GM21723 (cell line): Measurements from ENCODE around the gene ITPR1.

ENCODE experiments used
- ATAC-seq: cut with Tn5 transposase; IDR thresholded peaks from one replicate; pipeline ENCODE4 v1.9.1; 2021; ENCODE audit warnings: mild to moderate bottlenecking, moderate library complexity; ENCODE audit not compliant: unreplicated experiment

Gene ITPR1

DNA sequence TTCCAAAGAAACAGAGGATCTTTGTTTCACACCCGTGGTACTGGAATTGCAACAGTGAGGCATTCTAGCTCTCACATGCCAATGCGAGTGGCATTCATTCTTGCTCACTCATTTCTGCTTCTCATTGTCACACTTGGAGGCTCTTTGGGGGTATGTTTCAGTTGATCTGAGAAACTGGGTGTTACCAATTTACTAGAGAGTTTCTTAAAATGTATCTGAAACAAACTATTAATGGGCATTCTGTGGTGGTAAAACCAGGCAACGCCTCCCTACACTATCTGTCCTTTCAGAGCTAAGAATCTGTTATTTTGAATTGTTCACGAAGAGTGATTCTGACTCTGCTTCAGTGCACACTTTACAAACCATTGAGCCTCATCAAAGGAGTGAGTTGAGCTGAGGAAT is 345.5 kb downstream of the ITPR1 start:
- peak; percentile 69 for ATAC-seq

DNA sequence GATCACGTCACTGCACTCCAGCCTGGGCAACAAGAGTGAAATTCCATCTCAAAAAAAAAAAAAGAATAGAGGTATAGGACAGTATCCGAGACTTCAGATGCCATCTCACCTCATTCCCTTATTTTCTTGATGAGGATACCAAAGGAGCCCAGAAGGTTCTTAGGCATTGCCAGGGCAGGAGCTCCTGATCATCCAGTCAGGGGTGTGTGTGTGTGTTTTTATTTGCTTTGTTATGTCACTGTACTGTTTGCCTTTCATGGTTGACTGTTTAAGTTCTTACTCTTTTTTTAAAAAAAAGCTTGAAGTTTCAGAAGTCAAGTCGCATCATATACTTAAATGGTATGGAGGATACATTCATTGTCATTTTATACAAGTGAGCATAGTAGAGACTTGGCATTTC is 346.1 kb downstream of the ITPR1 start:
- no peak for ATAC-seq

DNA sequence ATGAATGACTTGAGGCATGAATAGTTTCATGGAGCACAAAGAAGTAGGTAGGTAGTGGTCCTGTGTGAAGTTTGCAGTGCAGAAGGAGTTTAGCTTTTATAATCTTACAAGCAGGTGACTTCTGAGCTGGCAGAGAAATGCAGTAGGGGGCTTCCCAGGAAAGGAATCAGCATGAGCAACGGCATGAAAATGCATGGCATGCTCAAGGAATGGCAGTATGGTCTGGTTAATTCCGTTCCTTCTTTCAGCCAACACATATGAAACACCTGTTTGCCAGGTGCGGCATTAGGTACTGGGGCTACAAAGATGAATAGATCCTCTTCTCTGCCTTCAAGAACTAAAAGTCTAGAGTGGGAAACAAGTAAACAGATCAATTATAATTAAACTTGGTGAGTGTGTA is 348.1 kb downstream of the ITPR1 start:
- no peak for ATAC-seq

DNA sequence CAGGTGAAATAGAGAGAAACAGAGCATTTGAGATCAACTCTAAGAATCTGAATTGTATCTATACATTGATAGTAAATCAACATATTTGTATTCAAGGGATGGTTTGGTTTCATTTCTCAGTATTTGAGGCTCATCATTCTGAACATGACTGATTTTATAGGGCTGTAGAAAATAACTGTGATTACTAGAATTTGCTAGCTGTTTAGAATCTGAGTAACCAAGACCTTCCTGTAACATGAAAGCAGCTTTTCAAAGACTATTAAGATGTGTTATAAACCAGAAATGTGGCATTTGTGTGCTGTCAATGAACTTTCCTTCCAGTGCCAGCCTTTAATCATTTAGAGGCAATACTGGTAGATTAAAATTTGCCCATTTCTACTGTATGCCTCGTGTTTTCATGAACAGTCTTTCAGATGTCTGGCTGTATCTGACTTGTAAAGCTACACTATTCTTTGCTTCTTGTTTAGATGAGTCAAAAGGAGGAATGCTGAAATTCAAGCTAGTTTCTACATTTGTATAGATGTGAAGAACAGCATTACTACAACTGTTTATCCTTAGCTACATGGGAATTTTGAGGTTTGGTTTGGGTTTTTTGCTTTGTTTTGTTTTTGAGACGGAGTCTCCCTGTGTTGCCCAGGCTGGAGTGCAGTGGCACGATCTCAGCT is 348.8 kb downstream of the ITPR1 start:
- ATAC-seq, result no peak

DNA sequence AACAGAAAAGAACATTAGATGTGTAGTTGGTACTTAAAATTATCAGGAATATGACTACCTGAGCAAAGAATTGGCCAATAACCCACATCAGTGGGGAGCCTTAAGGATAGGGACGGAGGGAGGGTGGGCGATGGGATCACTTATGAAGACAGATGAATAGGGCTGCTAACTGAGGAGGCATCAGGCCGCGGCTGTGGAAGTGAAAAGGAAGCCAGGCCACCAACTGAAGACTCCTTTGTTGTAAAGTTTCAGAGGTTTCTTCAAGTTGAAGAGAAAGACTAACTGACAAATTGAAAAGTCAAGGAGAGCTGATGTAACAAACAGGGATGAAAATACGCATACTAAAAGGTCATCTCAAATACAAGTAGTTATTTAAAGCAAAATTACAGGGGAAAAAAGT is 350.5 kb downstream of the ITPR1 start:
- no peak for ATAC-seq

DNA sequence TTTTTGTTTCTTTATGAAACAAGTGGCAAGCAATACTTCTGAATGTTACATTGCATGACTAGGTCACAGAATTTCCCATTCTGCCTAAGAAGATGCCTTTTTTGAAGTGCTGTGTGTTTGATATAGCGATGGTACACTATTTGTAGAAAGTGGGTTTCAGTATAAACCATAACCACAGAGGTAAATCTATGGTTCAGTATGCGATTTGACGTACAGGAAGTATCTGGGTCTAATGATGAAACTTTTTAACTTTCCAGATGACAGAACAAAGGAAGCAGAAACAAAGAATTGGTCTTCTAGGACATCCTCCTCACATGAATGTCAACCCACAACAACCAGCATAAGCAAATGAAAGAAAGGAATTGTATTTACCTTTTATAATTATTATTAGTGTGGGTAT is 352.7 kb downstream of the ITPR1 start:
- ATAC-seq, result peak; percentile 77

DNA sequence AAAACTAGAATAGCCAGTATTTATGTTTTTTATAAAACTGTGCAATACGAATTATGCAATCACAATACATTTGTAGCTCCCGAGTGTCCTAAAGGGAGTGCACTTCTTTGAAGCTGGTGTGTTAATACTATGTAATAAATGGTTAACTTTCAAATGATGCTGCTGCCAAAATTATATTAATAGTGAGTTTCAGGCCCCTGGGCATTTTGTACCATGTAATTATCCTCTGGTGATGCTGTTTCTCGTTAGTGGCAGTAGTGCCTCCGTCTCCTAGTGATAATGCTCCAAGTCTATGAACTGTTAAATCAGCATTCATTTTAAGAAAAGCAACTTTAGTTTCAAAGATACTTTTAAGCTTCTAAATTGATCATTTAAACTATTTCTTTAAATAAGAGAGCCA is 353.4 kb downstream of the ITPR1 start:
- ATAC-seq, result no peak

DNA sequence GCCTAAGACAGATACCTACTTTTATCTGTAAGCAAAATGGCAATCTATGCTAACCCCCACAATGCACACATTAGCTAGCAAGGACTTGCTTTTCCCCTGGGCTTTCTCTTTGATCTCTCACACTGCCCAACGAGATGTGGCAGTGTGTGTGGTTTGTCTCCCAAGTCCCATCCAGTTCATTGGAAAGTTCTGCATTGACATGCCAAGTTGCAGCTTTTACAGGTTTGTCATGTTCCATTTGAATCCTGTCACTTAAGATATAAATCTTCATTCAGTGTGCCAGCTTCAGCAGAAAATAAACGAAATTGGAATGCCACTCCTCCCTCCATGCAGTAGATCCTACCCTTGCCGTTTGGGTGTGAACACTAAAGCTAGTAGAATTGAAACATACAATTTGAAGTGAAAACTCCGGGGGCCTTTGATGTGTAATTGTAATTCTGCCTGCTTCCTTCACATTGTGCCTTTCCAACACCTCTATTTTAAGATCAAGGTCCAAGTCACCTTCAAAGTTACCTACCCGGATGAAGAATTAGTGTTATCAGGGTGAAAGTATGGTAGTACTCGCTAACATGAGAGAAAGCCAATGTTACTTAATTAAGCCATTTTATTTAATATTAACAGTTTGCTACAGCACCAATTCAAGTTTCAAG is 355.2 kb downstream of the ITPR1 start:
- ATAC-seq, result no peak

DNA sequence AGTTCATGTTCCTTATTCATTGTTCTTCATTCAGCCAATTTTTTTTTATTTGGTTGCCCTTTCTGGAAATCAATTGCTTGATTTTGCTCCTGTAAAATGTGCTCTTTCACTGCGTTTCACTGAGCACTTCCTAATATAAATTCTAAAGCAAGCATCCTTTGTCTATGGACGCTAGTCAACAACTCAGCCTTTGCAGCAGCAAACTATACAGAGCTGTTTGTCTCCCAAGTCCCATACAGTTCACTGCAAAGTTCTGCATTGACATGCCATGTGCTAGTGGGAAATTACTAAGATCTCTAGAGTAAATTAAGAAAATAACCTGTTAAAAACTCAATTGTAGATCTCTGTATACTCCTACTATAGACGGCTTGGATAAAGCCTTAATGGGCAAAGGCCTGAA is 356.0 kb downstream of the ITPR1 start:
- no peak for ATAC-seq

DNA sequence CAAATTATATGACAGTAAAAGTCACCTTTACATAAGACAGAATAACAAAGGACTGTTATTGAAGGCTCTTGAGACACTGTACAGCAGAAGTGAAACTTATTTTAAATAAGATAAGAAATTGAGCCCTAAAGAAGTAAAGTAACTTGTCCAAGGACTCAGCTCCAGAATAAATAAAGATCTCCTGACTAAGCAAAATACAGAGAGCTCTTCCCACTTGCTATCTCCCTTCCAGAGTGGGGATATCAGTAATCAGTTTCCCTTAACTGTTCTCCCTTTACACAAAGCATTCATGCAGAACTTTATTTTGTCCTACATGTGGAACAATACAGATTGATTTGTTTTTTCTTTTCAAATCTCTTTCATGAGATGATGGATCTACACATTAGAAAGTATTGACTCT is 356.6 kb downstream of the ITPR1 start:
- no peak for ATAC-seq

DNA sequence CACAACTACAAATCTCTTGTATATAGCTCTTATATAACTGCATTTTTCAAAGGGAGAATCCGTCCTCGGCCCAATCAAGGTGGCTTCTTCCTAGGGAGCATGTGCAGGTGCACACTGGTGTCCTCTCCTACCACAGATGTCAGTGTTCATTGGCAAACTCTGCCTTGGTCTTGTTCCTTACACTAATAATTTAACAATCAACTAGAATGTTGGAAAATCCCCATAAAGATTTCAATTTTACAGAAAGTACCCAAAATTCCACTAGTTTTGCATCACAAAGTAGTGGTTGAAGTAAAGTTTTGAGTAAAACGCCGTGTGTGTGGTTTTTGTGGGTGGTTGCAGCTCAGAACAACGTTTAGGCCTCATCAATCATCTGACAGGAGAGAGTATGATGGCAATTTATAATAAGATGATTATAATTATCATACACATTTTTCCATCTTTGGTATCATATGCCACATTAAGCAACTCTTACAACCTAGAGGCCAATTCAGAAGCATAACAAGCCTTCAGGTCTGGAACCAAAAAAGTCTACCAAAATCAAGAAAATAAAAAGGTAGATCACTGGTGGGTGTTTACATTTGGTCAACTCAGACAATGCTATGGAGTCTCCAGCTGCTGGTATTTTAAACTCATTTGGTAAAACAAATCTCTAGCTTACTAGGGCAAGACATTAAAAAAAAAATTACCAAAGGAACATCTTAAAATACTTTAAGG is 357.2 kb downstream of the ITPR1 start:
- ATAC-seq, result peak; percentile 45

DNA sequence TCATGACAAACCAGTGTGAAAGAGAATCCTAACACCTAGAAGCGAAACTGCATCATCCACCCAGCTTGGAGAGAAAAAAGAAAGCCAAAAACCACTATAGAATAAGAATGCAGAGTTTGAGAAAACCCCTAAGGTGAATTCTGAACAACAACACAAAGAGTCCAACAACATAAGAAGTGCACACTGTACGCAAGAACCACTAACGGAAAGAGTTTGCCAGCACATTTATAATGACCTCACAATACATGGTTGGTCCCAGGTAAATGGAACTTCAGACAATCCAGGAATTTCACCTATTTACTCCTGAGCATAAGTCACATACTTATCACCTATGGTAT is 357.7 kb downstream of the ITPR1 start:
- peak; percentile 53 for ATAC-seq

DNA sequence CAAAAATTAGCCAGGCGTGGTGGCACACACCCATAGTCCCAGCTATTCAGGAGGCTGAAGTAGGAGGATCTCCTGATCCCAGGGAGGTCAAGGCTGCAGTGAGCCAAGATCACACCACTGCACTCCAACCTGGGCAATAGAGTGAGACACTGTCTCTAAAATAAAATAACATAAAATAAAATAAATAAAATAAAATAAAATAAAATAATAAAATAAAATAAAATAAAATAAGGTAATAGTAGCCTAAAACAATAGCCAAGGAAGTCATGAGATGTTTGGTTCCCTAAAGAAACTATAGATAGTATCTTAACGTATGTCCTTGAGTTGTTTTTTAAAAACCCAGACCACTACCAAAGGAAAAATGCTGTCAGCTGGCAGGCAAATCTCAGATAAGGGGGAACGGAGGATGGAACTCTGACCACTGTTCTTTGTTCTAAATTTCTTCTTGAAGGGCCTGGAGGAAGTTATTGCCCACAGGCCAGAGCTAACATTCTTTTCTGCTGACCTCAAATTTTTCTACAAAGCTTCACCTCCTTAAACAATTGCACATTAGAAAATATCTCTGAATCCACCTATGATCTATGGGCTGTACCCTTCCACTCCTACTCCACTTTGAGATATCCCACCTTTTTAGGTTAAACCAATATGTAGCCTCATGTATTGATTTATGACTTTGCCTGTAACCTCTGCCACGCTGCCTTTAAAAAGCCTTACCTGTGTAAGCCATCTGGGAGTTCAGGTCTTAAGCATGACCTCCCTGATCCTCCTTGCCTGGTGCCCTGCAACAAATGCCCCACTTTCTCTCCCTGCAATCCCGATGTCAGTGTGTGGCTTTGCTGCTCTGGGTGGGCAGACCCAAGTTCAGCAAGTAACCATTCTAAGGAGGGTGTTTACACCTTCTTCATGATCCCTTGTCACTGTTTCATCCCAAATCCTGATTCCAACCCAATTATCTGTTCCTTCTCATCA is 359.9 kb downstream of the ITPR1 start:
- no peak for ATAC-seq

DNA sequence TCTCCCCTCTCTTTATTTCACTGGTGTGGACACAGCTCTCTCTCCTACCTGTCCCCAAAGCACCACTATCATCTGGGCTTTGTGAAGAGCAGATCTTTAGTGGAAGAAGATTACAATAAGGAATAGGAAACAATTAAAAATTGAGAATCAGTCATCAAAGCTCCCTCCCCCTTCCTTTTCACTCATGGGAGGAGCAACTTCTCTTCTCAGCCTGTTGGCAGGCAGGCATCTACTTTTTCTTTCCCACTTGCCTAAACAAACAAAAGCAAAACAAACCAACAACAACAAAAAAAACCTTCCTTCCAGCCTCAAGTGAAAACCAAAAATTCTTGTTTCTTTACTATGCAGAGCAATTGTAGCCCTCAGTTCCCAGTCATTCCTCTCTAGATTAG is 360.6 kb downstream of the ITPR1 start:
- ATAC-seq, result no peak

DNA sequence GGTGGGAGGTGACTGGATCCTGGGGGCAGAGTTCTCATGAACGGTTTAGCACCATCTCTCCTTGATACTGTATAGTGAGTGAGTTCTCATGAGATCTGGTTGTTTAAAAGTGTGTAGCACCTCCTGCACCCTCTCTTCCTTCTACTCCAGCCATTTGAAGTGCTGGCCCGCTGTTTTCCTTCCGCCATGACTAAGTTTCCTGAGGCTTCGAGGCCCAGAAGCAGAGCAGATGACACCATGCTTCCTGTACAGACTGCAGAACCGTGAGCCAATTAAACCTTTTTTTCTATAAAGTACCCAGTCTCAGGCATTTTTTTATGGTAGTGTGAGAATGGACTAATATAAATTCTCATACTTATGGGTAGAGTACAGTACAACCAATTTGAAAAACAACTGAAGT is 362.5 kb downstream of the ITPR1 start:
- ATAC-seq, result no peak

DNA sequence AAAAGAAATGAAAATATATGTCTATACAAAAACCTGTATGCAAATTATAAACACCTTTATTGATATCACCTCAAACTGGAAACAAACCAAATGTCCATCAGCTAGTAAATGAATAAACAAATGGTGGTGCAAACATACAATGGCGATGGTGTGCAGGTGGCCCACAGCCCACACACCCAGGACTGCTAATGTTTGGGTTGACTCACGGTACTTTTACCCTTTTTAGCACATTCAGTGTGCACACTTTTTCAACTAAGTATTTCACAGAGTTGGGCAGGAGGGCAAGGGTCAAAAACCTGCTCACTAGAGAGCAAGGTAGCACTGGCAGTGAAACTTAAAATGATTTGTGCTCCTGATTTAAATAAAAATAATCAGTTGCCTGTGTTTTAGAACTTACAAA is 363.0 kb downstream of the ITPR1 start:
- no peak for ATAC-seq

DNA sequence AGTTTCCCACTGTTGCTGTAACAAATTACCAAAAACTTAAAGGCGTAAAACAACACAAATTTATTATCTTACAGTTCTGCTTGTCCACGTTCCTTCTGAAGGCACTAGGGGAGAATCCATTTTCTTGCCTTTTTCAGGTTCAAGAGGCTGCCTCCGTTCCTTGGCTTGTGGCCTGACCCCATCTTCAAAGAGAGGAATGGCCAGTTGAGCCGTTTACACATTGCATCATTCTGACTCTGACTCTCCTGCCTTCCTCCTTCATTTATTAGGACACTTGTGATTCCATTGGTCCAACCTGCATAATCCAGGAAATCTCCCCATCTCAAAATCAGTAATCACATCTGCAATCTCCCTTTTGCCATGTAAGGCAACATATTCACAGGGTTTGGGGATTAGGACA is 363.4 kb downstream of the ITPR1 start:
- no peak for ATAC-seq

DNA sequence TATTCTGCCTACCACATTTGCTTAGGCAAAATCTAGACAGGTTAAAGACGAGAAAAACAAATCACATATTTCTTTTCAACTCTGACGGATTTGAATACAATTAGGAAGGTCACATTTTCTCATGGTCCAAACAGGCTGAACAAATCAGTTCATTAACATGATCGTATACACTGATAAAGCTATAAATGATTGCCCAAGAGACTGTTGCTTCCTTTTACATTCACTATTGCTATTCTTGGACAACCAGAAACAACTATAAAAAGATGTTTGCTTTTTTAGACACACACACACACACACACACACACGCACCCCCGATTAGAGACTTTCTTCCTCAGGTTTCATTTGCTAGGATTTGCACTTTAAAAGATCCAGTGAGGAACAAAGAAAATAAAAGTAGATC is 363.8 kb downstream of the ITPR1 start:
- no peak for ATAC-seq

DNA sequence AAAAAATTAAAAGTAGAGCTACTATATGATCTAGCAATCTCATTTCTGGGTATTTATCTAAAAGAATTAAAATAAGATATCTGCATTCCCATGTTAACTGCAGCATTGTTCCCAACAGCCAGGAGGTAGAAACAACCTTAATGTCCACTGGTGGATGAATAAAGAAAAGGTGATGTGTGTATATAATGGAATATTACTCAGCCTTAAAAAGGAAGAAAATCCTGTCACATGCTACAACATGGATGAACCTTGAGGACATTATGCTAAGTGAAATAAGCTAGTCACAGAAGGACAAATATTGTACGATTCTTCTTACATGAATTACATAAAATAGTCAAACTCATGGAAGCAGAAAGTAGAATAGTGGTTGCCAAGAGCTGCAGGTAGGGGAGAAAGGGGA is 366.6 kb downstream of the ITPR1 start:
- no peak for ATAC-seq

DNA sequence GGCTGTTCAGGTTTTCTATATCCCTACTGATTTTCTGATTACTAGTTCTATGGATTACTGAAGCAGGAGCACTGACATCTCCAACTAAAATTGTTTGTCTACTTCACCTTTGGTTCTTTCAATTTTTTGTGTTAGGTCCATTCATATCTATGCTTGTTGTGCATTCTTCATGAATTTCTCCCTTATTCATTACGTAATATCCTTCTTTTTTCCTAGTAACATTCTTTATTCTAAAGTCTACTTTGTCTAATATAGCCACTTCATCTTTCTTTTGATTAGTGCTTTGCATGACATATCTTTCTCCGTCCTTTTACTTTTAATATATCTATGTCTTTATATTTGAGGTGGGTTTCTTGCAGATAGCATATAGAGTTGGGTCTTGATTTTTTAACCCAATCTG is 369.8 kb downstream of the ITPR1 start:
- no peak for ATAC-seq

DNA sequence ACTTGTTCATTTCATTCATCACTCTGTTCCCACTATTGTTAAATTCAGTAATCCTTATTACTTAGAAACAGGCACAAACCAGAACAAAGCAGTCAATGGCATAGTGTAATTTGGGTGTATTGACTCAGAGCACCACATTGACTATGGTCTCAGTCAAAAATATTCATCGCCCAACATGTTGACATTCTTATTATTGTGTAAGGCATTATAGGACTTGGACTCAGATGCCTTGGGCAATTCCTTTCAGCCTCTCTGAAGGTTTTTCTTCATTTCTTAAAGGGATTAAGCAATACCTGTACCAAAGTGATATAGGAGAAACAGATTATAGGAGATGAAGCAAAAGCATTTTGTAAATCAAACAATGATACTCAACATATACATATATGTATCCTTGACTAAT is 371.4 kb downstream of the ITPR1 start:
- ATAC-seq, result no peak
